ENCODE results near the gene HMX2.

DNA sequence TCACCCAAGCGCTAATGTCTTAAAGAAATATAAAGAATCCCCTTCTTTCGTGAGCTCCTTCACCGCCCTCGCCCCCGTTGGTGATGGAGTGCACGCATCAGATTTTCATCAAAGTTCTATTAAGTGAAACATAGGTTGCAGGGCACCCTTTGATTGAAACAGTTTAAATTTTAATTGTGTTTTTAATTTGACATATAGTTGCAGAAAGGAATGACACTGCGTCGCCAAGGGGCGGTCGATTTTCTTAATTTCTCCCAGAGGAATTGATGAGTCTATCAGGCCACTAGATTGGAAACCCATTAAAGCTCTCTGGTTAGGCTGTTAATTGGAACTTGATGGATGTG lies 4.1 kb upstream of the HMX2 start:
- no peak for TF ChIP-seq POLR2A (IDR thresholded peaks at IDR 0.05; ENCODE audit: extremely low read depth, insufficient read length)
- TF ChIP-seq, protein P1, sequence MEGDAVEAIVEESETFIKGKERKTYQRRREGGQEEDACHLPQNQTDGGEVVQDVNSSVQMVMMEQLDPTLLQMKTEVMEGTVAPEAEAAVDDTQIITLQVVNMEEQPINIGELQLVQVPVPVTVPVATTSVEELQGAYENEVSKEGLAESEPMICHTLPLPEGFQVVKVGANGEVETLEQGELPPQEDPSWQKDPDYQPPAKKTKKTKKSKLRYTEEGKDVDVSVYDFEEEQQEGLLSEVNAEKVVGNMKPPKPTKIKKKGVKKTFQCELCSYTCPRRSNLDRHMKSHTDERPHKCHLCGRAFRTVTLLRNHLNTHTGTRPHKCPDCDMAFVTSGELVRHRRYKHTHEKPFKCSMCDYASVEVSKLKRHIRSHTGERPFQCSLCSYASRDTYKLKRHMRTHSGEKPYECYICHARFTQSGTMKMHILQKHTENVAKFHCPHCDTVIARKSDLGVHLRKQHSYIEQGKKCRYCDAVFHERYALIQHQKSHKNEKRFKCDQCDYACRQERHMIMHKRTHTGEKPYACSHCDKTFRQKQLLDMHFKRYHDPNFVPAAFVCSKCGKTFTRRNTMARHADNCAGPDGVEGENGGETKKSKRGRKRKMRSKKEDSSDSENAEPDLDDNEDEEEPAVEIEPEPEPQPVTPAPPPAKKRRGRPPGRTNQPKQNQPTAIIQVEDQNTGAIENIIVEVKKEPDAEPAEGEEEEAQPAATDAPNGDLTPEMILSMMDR (IDR thresholded peaks at IDR 0.05; ENCODE audit: low read depth, low read length), result no peak
- TF ChIP-seq, protein P2, sequence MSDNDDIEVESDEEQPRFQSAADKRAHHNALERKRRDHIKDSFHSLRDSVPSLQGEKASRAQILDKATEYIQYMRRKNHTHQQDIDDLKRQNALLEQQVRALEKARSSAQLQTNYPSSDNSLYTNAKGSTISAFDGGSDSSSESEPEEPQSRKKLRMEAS (IDR thresholded peaks at IDR 0.05; ENCODE audit: low read depth, low read length), result no peak
